Measurements from ENCODE around the gene TAS2R20.

- TF ChIP-seq ZNF777 (CRISPR knock-in tag; IDR thresholded peaks at IDR 0.05) (no peak), JUN (CRISPR knock-in tag; IDR thresholded peaks at IDR 0.05) (no peak), ZNF790 (CRISPR knock-in tag; IDR thresholded peaks at IDR 0.05; ENCODE audit: borderline replicate concordance) (no peak), NFRKB (IDR thresholded peaks at IDR 0.05) (no peak), RELA (CRISPR knock-in tag; IDR thresholded peaks at IDR 0.05) (no peak), CBFB (CRISPR knock-in tag; IDR thresholded peaks at IDR 0.05) (no peak), PHB2 (IDR thresholded peaks at IDR 0.05; ENCODE audit: partially characterized antibody) (no peak), ZNF275 (CRISPR knock-in tag; IDR thresholded peaks at IDR 0.05; ENCODE audit: borderline replicate concordance) (no peak), GLI4 (CRISPR knock-in tag; IDR thresholded peaks at IDR 0.05; ENCODE audit: borderline replicate concordance) (no peak), RNF219 (CRISPR knock-in tag; IDR thresholded peaks at IDR 0.05) (no peak), TARDBP (CRISPR knock-in tag; IDR thresholded peaks at IDR 0.05) (no peak), HOXA5 (CRISPR knock-in tag; IDR thresholded peaks at IDR 0.05) (no peak), AGO2 (optimal IDR thresholded peaks at IDR 0.05; ENCODE audit: low read depth, low read length) (no peak)
- TF ChIP-seq, protein P1, sequence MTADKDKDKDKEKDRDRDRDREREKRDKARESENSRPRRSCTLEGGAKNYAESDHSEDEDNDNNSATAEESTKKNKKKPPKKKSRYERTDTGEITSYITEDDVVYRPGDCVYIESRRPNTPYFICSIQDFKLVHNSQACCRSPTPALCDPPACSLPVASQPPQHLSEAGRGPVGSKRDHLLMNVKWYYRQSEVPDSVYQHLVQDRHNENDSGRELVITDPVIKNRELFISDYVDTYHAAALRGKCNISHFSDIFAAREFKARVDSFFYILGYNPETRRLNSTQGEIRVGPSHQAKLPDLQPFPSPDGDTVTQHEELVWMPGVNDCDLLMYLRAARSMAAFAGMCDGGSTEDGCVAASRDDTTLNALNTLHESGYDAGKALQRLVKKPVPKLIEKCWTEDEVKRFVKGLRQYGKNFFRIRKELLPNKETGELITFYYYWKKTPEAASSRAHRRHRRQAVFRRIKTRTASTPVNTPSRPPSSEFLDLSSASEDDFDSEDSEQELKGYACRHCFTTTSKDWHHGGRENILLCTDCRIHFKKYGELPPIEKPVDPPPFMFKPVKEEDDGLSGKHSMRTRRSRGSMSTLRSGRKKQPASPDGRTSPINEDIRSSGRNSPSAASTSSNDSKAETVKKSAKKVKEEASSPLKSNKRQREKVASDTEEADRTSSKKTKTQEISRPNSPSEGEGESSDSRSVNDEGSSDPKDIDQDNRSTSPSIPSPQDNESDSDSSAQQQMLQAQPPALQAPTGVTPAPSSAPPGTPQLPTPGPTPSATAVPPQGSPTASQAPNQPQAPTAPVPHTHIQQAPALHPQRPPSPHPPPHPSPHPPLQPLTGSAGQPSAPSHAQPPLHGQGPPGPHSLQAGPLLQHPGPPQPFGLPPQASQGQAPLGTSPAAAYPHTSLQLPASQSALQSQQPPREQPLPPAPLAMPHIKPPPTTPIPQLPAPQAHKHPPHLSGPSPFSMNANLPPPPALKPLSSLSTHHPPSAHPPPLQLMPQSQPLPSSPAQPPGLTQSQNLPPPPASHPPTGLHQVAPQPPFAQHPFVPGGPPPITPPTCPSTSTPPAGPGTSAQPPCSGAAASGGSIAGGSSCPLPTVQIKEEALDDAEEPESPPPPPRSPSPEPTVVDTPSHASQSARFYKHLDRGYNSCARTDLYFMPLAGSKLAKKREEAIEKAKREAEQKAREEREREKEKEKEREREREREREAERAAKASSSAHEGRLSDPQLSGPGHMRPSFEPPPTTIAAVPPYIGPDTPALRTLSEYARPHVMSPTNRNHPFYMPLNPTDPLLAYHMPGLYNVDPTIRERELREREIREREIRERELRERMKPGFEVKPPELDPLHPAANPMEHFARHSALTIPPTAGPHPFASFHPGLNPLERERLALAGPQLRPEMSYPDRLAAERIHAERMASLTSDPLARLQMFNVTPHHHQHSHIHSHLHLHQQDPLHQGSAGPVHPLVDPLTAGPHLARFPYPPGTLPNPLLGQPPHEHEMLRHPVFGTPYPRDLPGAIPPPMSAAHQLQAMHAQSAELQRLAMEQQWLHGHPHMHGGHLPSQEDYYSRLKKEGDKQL (CRISPR knock-in tag; IDR thresholded peaks at IDR 0.05; ENCODE audit: low read depth): no peak
Measured at GRCh38 chr12:10957741-10958140, 40.4 kb downstream of the TAS2R20 start.

All from HepG2 (cell line).